OCI-LY1 (cell line): Measurements from ENCODE around the gene ZBTB17.

Experiments used
- H2AFZ ChIP-seq: fragments of 200-600 bp; sonication (generic), shearing (Covaris generic); 2 replicates; pipeline ENCODE4 v1.6.0; 2014; ENCODE audit warnings: antibody characterized with exemption, mild to moderate bottlenecking, low read length
- H3F3A ChIP-seq: fragments of 200-600 bp; sonication (generic), shearing (Covaris generic); 2 replicates; pipeline ENCODE4 v1.6.0; 2014; ENCODE audit warnings: mild to moderate bottlenecking, antibody characterized with exemption, low read length, moderate library complexity; ENCODE audit not compliant: insufficient read depth
- H3K27ac ChIP-seq: fragments of 200-600 bp; sonication (generic); 2 replicates; pipeline ENCODE4 v1.5.1; 2014; ENCODE audit warnings: low read length, mixed run types, mild to moderate bottlenecking, low read depth; ENCODE audit not compliant: poor library complexity, severe bottlenecking
- H3K27me3 ChIP-seq: fragments of 200-600 bp; sonication (generic); 2 replicates; pipeline ENCODE4 v1.6.0; 2014; ENCODE audit warnings: antibody characterized with exemption, mild to moderate bottlenecking, low read length, moderate library complexity; ENCODE audit not compliant: insufficient read depth
- H3K36me3 ChIP-seq: fragments of 200-600 bp; sonication (generic); 2 replicates; pipeline ENCODE4 v1.6.1; 2014; ENCODE audit warnings: mild to moderate bottlenecking, antibody characterized with exemption, low read length, moderate library complexity, mixed read lengths; ENCODE audit not compliant: insufficient read depth
- H3K4me1 ChIP-seq: fragments of 200-600 bp; sonication (generic); 2 replicates; pipeline ENCODE4 v1.5.1; 2014; ENCODE audit warnings: mild to moderate bottlenecking, low read length, moderate library complexity; ENCODE audit not compliant: insufficient read depth, severe bottlenecking
- H3K4me2 ChIP-seq: fragments of 200-600 bp; sonication (generic), shearing (Covaris generic); 2 replicates; pipeline ENCODE4 v1.6.1; 2014; ENCODE audit warnings: low read length
- H3K4me3 ChIP-seq: fragments of 200-600 bp; sonication (generic); 2 replicates; pipeline ENCODE4 v1.5.1; 2014; ENCODE audit warnings: low read length, low read depth, mild to moderate bottlenecking, mixed read lengths; ENCODE audit not compliant: poor library complexity, severe bottlenecking
- H3K79me2 ChIP-seq: fragments of 200-600 bp; shearing (Covaris generic); 2 replicates; pipeline ENCODE4 v1.6.1; 2016; ENCODE audit warnings: mixed run types, low read length, mixed read lengths; ENCODE audit not compliant: insufficient read depth
- H3K9ac ChIP-seq: fragments of 200-600 bp; sonication (generic), shearing (Covaris generic); 2 replicates; pipeline ENCODE4 v1.6.1; 2014; ENCODE audit warnings: mild to moderate bottlenecking, low read length, mixed read lengths
- H3K9me2 ChIP-seq: fragments of 200-600 bp; sonication (generic), shearing (Covaris generic); 2 replicates; pipeline ENCODE4 v1.6.1; 2014; ENCODE audit warnings: low read depth, mild to moderate bottlenecking, low read length, mixed read lengths
- H3K9me3 ChIP-seq: fragments of 200-600 bp; shearing (Covaris generic); 2 replicates; pipeline ENCODE4 v1.6.1; 2014; ENCODE audit warnings: low read length, mixed read lengths
- H4K20me1 ChIP-seq: fragments of 200-600 bp; sonication (generic), shearing (Covaris generic); 2 replicates; pipeline ENCODE4 v1.6.0; 2016; ENCODE audit warnings: mild to moderate bottlenecking, low read length; ENCODE audit not compliant: insufficient read depth
- CTCF ChIP-seq: fragments of 200-600 bp; sonication (generic), shearing (Covaris generic); IDR thresholded peaks from 2 replicates; pipeline ENCODE4 v1.5.1; 2017; ENCODE audit warnings: mild to moderate bottlenecking, antibody characterized with exemption, low read length, moderate library complexity, mixed read lengths
- EZH2 ChIP-seq: fragments of 200-600 bp; sonication (generic), shearing (Covaris generic); IDR thresholded peaks from 2 replicates; pipeline ENCODE4 v1.8.0; 2017; ENCODE audit warnings: borderline replicate concordance, mixed run types, mild to moderate bottlenecking, antibody characterized with exemption, low read length, moderate library complexity, mixed read lengths

ZBTB17 gene

GRCh38 chr1:15992582-15993500 is 16.9 kb upstream of the ZBTB17 start:
- Histone ChIP-seq H3K36me3 (no peaks in the 10 kb centered on the region), H3K4me2 (no peak overlapping the region), H3K9me3 (no peaks in the 10 kb centered on the region), H3K79me2 (no peaks in the 10 kb centered on the region), H2AFZ (no peak overlapping the region), H3K9ac (no peak overlapping the region), H4K20me1 (no peaks in the 10 kb centered on the region), H3K9me2 (no peaks in the 10 kb centered on the region), H3K27ac (no peak overlapping the region), H3K4me1 (no peaks in the 10 kb centered on the region), H3K4me3 (no peak overlapping the region), H3K27me3 (peaks cover 9% of the 10 kb centered on the region; the same call in 1 of the 2 replicates), H3F3A (no peaks in the 10 kb centered on the region)
- TF ChIP-seq CTCF (no peak), EZH2 (no peak)

GRCh38 chr1:15992187-15992553 is 16.3 kb upstream of the ZBTB17 start:
- TF ChIP-seq EZH2 (no peak), CTCF (no peak)
- Histone ChIP-seq H3K4me2 (no peak overlapping the region), H3K9me2 (no peaks in the 10 kb centered on the region), H3K27me3 (peaks cover 9% of the 10 kb centered on the region; the same call in 1 of the 2 replicates), H3K36me3 (no peaks in the 10 kb centered on the region), H4K20me1 (no peaks in the 10 kb centered on the region), H3F3A (no peaks in the 10 kb centered on the region), H3K9me3 (no peaks in the 10 kb centered on the region), H3K4me1 (no peaks in the 10 kb centered on the region), H3K4me3 (no peak overlapping the region), H3K27ac (no peak overlapping the region), H3K9ac (no peak overlapping the region), H2AFZ (no peak overlapping the region), H3K79me2 (no peaks in the 10 kb centered on the region)

- no peaks in the 10 kb centered on the region for H3K9me3 ChIP-seq
- no peak overlapping the region for H3K4me2 ChIP-seq
- no peak overlapping the region for H3K9ac ChIP-seq
- H2AFZ ChIP-seq: no peak overlapping the region
- TF ChIP-seq CTCF (no peak), EZH2 (no peak)
- H3K4me3 ChIP-seq: no peak overlapping the region
- H3K9me2 ChIP-seq: no peaks in the 10 kb centered on the region
- H3K79me2 ChIP-seq: no peaks in the 10 kb centered on the region
- H4K20me1 ChIP-seq: no peaks in the 10 kb centered on the region
- H3K4me1 ChIP-seq: no peaks in the 10 kb centered on the region
- H3K27me3 ChIP-seq: peaks cover 9% of the 10 kb centered on the region; the same call in 1 of the 2 replicates
- H3F3A ChIP-seq: no peaks in the 10 kb centered on the region
- H3K36me3 ChIP-seq: no peaks in the 10 kb centered on the region
- H3K27ac ChIP-seq: no peak overlapping the region
These were observed 15.7 kb upstream of the ZBTB17 start for GRCh38 chr1:15991427-15992186.
